HG03064 (cell line): ENCODE results near the gene SNAP25.

Experiments
- ATAC-seq: cut with Tn5 transposase; IDR thresholded peaks from one replicate; pipeline ENCODE4 v1.9.1; 2021; ENCODE audit warnings: low read depth; ENCODE audit not compliant: unreplicated experiment

Gene SNAP25

GRCh38 chr20:10218536-10219451, at the start of gene SNAP25:
Gene SNAP25 (plus strand): TSS chr20:10218830. CDS start chr20:10275492, 56,662 bp downstream.
- no peak for ATAC-seq

- no peak for ATAC-seq
These were observed 48.9 kb upstream of the SNAP25 start for GRCh38 chr20:10169752-10170151.

DNA sequence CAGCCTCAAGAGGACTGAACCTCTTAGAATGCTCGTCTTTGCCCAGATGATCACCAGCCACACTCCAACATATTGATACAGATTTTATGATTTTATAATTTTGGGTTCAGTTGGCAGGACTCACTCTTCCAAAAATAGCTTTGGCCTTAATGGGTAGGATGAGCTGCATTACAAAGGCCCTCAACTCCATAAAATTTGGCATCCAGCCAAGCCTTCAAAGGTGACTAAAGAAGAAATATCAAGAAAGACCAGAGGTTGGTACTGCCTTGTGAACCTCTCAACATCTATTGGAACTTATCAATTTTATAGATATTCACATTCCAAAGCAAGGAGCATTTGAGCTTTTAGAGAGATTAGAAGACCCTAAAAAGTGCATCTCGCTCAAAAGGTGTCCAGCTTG, 48.4 kb upstream of the SNAP25 start:
- no peak for ATAC-seq

GRCh38 chr20:10171864-10172751, 46.5 kb upstream of the SNAP25 start:
- no peak for ATAC-seq

DNA sequence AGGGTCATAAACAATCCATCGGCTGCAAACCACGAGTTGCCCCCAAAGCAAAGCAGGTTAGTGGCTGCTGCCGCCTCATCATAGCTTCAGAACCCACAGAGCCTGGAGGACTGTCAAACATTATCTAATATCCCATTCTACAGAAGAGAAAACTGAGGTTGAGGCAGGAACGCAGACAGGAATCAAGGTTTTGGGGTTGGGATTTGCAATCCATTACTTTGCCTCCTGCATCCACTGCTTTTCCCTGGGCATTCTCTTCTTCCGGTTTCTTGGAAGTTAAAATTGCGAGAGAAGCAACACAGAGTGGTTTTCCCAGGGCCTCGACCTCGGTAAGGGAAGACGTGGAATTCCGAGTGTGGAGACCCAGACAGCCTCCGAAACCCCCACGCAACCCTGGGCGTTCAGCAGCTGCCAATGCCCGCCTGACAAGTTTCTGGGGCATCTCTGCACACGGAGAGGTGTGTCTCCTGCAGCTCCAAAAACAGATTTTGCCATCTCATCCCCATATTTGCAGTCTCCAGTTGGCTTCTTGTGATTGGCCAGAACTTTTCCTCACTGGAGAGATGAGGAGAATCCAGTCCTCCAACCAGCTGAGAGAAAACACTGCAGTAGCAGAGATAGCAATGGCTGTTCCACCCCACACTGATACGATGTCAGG, 45.5 kb upstream of the SNAP25 start:
- ATAC-seq = no peak

DNA sequence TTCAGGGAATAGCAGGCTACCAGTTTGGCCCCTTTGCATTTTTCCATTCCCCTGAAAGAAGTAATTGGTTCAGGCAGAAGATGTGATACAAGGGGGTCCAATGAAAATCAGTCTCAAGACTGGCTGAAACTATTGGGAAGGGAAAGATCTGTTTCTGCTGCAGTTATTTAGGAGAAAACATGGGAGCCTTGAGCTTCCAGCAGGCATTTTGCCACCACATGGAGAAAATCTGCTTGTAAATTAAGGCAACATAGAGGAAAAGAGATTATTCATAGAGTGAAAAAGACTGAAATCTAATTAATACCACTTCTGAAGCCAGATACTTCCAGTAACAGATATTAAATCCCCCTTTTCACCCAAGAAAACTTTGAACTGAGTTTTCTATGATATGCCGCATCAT, 44.2 kb upstream of the SNAP25 start:
- no peak for ATAC-seq

- ATAC-seq = no peak
These were observed 41.3 kb upstream of the SNAP25 start for GRCh38 chr20:10177326-10177725.

- ATAC-seq = no peak
These were observed 40.5 kb upstream of the SNAP25 start for GRCh38 chr20:10178091-10178490.

GRCh38 chr20:10178727-10179313, 39.8 kb upstream of the SNAP25 start:
- ATAC-seq = no peak

DNA sequence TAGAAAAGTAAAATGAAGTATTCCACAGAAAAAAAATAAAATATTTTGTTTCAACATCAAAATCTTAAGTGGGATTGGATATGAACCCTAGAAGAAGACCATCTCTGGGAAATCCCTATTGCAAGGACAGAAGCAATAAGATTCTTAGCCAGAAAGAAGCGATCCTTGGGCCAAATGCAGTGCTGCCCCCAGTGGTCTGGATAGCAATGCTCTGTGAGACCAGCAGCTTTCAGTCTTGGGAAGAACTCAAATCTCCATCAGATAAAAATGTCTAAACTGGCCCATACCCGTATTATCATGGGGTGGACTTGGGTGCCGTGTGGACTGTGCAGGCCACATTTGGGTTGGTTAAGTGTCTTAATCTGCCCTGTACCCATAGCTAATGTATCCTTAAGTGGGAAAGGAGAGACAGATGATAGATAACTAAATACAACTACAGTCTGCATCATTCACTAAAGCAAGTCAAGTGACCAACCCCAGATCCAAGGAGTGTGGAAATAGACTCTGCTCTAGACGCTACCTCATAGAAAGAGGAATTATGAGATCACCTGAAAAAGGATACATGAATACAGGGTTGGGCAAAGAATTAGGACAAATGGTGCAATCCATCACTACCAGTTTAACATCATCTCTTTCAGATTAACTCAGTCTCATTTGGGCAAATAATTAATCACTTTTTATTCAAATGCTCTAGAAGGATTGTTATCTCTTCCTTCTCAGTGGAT, 38.9 kb upstream of the SNAP25 start:
- ATAC-seq = no peak

DNA sequence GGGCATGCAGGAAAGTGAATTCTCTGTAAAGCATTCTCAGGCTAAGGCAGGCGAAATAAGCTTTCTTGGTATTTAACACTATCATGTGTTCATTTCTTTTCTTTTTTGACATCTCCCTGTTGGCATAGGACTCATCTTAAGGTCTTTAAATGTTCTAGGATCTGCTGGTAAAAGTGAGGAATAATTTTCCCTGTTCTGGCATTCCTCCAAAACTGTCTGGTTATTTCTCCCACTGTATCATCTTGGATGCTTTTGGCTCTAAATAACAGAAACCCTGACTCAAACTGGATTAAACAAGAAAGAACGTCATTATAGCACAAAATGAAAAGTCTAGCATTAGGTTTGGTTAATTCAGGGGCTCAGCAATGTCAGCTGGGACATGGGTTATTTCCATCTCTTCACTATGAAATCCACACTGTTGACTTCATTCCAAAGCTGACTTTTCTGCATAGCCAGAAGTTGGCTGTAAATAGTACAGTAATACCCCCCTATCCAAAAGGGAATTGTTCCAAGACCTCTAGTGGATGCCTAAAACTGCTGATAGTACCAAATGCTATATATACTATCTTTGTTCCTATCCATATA, 37.9 kb upstream of the SNAP25 start:
- no peak for ATAC-seq

- no peak for ATAC-seq
These were observed 32.7 kb upstream of the SNAP25 start for GRCh38 chr20:10185741-10186558.

DNA sequence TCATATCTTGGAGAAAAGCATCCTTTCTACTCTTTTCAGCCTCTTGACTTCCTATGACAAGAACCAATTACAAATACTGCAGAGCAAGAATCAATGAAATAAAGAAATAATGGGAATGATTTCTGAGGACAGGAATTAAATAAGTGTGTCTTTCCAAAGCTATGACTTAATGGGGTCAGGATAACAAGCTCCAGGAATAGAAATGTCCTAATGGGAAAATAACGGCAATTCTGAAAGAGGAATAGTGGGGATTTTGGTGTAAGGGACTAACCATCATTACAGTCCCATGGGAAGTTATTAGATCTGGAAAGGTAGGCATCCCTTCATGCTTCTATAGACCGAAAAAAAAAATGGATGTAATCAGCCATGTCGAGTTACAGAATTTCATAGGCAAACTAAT, 28.2 kb upstream of the SNAP25 start:
- no peak for ATAC-seq

GRCh38 chr20:10192171-10192570, 26.5 kb upstream of the SNAP25 start:
- no peak for ATAC-seq

DNA sequence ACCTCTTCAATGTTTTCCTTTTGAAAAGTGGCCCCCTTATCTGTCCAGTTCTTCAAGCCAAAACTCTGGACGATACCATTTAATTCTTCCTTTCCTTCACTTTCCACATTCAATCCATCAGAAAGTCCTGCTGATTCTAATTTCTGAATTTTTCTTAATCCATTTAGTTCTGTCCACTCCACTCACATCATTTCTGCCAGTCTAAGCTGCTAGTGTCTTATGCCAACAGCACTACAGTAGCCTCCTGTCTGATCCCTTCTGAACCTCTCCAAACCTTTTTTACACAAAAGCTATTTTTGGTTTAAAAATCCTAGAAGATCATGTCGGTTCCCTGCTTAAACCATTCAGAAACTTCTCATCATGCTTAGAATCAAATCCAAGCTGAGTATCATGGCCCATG, 24.5 kb upstream of the SNAP25 start:
- no peak for ATAC-seq

GRCh38 chr20:10200330-10200729, 18.3 kb upstream of the SNAP25 start:
- ATAC-seq = no peak

- ATAC-seq = no peak
These were observed 17.2 kb upstream of the SNAP25 start for GRCh38 chr20:10201321-10201870.

GRCh38 chr20:10209091-10209490, 9.5 kb upstream of the SNAP25 start:
- no peak for ATAC-seq
